CD4-positive, alpha-beta T cell treated with Interferon alpha-2 for 1 hour (primary cell): ENCODE data around the gene COMMD10.
"Not testable (repeated sequence)": the region's sequence is repeated elsewhere in the genome, so short reads cannot be mapped to it uniquely, and the experiment has no call there.

Experiments used
- DNase-seq, 2 donors: peaks; one replicate each; pipeline ENCODE4 v3.0.0-alpha.2; 2020 to 2022

COMMD10 gene

GRCh38 chr5:116098998-116099397 lies 14.2 kb downstream of the COMMD10 start:
- DNase-seq = no peak

- DNase-seq = not testable (repeated sequence)
These were observed 20.1 kb downstream of the COMMD10 start for GRCh38 chr5:116104941-116105340.

GRCh38 chr5:116115163-116115562 lies 30.3 kb downstream of the COMMD10 start:
- DNase-seq = no peak

GRCh38 chr5:116130471-116130870 lies 45.6 kb downstream of the COMMD10 start:
- DNase-seq = no peak

- DNase-seq = no peak
These were observed 46.2 kb downstream of the COMMD10 start for GRCh38 chr5:116130976-116131375.

GRCh38 chr5:116133281-116133680 lies 48.5 kb downstream of the COMMD10 start:
- DNase-seq = no peak

- peak; percentile 16 to 67 for DNase-seq
These were observed 50.5 kb downstream of the COMMD10 start for GRCh38 chr5:116135344-116135743.

GRCh38 chr5:116137544-116138378 lies 52.9 kb downstream of the COMMD10 start:
- DNase-seq = peak in 1 of 2 donors; percentile 65

GRCh38 chr5:116142495-116142894 lies 57.7 kb downstream of the COMMD10 start:
- no peak for DNase-seq

GRCh38 chr5:116144103-116144502 lies 59.3 kb downstream of the COMMD10 start:
- DNase-seq = no peak

GRCh38 chr5:116144991-116145390 lies 60.2 kb downstream of the COMMD10 start:
- DNase-seq = no peak

- DNase-seq = peak in 1 of 2 donors; percentile 2
These were observed 60.6 kb downstream of the COMMD10 start for GRCh38 chr5:116145416-116145815.

- no peak for DNase-seq
These were observed 67.3 kb downstream of the COMMD10 start for GRCh38 chr5:116152169-116152568.

- no peak for DNase-seq
These were observed 68.9 kb downstream of the COMMD10 start for GRCh38 chr5:116153687-116154174.

- DNase-seq = no peak
These were observed 69.4 kb downstream of the COMMD10 start for GRCh38 chr5:116154252-116154651.

GRCh38 chr5:116154931-116155330 lies 70.1 kb downstream of the COMMD10 start:
- no peak for DNase-seq

GRCh38 chr5:116157902-116158301 lies 73.1 kb downstream of the COMMD10 start:
- no peak for DNase-seq

- no peak for DNase-seq
These were observed 74.2 kb downstream of the COMMD10 start for GRCh38 chr5:116159006-116159405.

GRCh38 chr5:116174111-116174510 lies 89.3 kb downstream of the COMMD10 start:
- no peak for DNase-seq

GRCh38 chr5:116176121-116176520 lies 91.3 kb downstream of the COMMD10 start:
- no peak for DNase-seq

GRCh38 chr5:116178925-116179324 lies 94.1 kb downstream of the COMMD10 start:
- DNase-seq = no peak

- no peak for DNase-seq
These were observed 124.3 kb downstream of the COMMD10 start for GRCh38 chr5:116209166-116209565.

- no peak for DNase-seq
These were observed 127.4 kb downstream of the COMMD10 start for GRCh38 chr5:116212225-116212624.

- no peak for DNase-seq
These were observed 131.4 kb downstream of the COMMD10 start for GRCh38 chr5:116216246-116216645.
